ENCODE results near the gene AGPAT3.
"Not testable (repeated sequence)": the region's sequence is repeated elsewhere in the genome, so short reads cannot be mapped to it uniquely, and the experiment has no call there.

Gene AGPAT3

GRCh38 chr21:43885721-43886120 lies 20.7 kb downstream of the AGPAT3 start:
- no peak for DNase-seq

- DNase-seq = no peak
These were observed 21.5 kb downstream of the AGPAT3 start for GRCh38 chr21:43886565-43886964.

GRCh38 chr21:43889069-43889468 lies 24.0 kb downstream of the AGPAT3 start:
- no peak for DNase-seq

DNA sequence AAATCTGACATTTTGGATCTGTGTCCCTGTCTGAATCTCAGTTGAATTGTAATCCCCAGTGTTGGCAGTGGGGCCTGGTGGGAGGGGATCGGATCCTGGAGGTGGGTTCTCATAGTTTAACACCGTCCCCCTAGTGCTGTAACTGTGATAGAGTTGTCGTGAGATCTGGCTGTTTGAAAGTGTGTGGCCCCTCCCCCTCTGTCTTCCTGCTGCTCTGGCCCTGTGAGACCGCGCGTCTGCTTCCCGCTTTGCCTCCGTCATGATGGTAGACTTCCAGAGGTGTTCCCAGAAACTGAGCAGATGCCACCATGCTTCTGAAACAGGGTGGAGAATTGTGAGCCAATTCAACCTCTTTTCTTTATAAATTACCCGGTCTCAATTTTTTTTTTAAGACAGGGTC lies 25.0 kb downstream of the AGPAT3 start:
- DNase-seq = no peak

DNA sequence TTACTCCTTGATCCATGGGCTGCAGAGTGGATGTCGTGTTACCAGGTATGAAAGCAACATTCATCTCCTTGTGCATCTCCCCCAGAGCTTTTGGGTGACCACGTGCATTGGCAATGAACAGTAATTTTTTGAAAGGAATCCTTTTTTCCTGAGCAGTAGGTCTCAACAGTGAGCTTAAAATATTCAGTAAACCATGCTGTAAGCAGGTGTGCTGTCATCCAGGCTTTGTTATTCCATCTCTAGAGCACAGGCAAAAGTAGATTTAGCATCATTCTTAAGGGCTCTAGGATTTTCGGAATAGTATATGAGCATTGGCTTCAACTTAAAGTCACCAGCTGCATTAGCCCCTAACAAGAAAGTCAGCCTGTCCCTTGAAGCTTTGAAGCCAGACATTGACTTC lies 27.3 kb downstream of the AGPAT3 start:
- DNase-seq = no peak

DNA sequence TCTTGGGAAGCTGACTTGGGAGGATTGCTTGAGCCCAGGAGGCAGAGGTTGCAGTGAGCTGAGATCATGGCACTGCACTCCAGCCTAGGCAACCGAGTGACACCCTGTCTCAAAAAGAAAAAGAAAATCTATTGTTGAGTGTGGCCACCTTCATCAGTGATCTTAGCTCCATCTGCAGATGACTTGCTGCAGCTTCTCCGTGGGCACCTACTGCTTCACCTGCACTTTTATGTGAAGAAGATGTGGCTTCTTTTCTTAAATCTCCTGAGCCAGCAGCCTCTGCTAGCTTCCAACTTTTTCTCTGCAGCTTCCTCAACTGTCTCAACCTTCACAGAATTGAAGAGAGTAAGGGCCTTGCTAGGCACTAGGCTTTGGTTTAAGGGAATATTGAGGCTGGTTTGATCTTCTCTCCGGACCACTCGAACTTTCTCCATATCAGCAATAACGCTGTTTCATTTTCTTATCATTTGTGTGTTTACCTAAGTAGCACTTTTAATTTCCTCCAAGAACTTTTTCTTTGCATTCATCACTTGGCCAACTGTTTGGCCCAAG lies 28.0 kb downstream of the AGPAT3 start:
- no peak for DNase-seq

GRCh38 chr21:43893536-43894205 lies 28.6 kb downstream of the AGPAT3 start:
- DNase-seq = no peak

DNA sequence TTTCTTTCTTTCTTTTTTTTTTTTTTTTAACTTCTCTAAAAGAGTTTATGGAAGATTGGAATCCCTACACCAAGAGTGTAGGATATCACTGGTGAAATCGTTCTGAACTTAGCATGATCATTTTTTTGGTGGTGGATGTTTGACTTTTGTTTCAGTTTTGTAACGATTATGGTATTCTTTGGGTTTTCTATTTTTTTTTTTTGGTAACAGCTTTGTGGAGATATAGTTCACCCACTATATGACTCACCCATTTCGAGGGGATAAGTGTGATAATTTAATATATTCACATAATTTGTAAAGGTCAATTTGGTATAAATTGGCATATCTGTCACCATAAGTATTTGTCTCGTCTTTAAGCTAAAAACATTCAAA lies 29.2 kb downstream of the AGPAT3 start:
- DNase-seq = no peak

- DNase-seq = no peak
These were observed 30.2 kb downstream of the AGPAT3 start for GRCh38 chr21:43895196-43895595.

DNA sequence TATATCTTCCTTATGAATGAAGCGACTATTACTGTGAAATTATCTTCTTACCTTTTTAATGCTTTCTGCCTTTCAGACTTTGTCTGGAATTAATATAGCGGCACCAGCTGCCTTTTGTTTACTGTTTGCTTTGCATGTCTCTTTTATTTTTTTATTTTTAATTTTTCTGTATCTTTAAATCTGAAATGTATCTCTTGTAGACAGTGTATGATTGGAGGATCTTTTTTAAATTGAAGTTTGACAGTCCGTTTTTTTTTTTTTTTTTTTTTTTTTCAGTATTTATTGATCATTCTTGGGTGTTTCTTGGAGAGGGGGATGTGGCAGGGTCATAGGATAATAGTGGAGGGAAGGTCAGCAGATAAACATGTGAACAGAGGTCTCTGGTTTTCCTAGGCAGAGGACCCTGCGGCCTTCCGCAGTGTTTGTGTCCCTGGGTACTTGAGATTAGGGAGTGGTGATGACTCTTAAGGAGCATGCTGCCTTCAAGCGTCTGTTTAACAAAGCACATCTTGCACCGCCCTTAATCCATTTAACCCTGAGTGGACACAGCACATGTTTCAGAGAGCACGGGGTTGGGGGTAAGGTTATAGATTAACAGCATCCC lies 31.8 kb downstream of the AGPAT3 start:
- DNase-seq = not testable (repeated sequence)

- no peak for DNase-seq
These were observed 34.5 kb downstream of the AGPAT3 start for GRCh38 chr21:43899307-43900077.

- no peak for DNase-seq
These were observed 35.0 kb downstream of the AGPAT3 start for GRCh38 chr21:43900078-43900385.

DNA sequence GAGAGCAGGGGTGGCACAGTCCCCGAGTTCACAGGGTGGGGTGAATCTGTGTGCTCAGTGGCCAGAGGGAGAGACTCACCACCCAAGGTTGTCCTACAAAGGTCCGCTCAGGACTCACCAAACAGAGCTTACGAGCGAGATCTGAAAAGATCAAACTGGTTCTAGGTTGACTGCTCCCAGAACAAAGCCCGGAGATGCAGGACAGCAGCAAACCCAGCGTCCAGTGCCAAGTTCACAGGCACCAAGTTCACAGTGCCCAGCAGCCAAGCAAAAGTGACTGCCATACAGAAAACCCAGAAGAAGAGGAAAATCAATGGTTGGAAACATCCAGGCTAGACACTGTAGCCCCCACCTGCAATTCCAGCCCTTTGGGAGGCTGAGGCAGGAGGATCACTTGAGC lies 35.7 kb downstream of the AGPAT3 start:
- no peak for DNase-seq

DNA sequence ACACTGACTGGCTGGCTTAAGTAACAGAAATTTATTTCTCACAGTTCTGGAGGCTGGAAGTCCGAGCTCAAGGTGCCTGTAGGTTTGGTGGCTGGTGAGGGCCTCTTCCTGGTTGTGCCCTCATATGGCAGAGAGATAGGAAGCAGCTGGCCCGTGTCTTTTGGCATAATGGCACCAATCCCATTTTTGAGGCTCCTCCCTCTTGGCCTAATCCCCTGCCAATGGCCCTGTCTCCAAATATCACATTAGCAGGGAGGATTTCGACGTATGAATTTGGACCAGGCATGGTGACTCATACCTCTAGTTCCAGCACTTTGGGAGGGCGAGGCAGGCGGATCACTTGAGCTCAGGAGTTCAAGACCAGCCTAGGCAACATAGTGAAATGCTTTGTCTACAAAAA lies 37.4 kb downstream of the AGPAT3 start:
- no peak for DNase-seq

GRCh38 chr21:43903451-43904091 lies 38.5 kb downstream of the AGPAT3 start:
- no peak for DNase-seq

DNA sequence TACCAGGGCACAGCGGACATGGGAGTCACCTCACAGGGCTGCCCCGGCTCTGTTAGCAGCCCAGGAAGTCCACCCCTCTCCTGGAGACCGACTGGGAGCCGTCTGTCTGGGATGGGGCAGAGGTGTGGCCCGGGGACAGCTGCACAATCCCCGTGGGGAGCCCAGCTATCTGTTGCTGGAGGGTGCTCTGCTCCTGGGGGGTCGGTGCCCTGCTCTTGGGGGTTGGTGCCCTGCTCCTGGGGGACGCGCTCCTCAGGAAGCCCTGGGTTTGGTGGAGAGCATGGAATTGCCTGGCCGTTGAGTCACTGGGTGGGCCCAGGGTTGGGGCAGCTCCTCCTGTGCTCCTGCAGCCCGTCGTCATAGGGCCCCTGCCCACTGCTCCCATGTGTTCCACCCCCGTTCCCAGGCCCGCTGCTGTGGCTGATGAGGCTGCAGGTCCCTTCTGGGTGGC lies 39.3 kb downstream of the AGPAT3 start:
- DNase-seq = no peak

GRCh38 chr21:43905726-43906455 lies 40.9 kb downstream of the AGPAT3 start:
- no peak for DNase-seq

- no peak for DNase-seq
These were observed 41.8 kb downstream of the AGPAT3 start for GRCh38 chr21:43906585-43907370.

DNA sequence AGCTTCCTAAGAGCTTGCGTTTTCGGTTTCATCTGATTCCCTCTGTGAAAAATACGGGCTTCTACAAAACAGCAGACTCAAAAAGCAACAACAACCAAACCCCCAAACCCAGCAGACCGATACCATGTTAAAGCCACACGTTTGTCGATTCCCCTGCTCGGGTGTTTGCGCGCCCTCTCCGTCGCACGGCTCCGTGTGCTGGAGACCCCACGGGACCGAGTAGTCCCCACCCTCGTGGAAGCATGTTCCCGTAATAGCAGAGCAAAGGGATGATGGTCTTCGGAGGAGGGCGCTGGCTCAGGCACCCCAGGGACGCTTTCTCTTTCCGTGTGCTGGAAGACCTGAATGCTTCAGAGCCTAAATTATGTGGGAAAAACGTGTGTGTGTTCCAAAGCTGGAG lies 42.7 kb downstream of the AGPAT3 start:
- no peak for DNase-seq

- DNase-seq = no peak
These were observed 43.1 kb downstream of the AGPAT3 start for GRCh38 chr21:43908167-43908566.

DNA sequence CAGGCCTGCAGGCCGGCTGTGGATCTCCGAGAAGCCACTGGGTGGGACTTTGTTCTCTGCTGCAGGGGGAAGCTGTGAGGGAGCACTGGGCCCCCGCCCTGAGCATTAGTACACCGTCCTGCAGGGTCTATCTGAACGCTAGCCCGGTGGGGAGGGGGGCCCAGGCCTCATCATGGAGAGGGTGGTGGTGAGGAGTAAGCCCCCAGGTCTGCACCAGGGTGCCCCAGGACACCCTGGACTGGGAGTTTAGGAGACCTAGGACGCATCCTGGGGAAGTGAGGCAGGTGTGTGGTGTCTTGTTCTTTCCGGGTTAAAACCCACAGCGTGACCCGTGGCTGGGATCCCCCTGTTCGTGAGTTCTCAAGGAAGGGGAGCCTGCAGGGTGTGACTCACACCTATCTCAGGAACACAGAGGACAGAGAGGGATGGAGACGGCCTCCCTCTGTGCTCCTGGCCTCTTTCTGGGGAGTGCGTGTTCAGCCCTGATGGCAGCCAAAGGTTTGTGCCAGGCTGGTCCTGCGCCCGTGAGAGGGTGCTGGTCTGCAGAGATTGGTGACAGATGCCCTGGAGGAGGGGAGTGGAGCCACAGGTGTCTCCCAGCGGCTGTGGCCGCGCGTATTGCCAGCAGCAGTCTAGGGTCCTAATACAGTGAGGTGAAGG lies 44.8 kb downstream of the AGPAT3 start:
- no peak for DNase-seq

Measured in activated CD4-positive, alpha-beta T cell treated with anti-CD3 and anti-CD28 coated beads, Interleukin-2, amount 50 U/mL, for 4 hours (primary cell).